Lower leg skin (tissue), 3 donors: ENCODE results near the gene CLMN.

Experiments used
- POLR2A ChIP-seq, 2 donors: fragments of 450-650 bp; IDR thresholded peaks; one replicate each; pipeline ENCODE4 v1.6.1; 2016 to 2017; ENCODE audit warnings: antibody characterized with exemption in 2 of 2, mild to moderate bottlenecking in 1 of 2, moderate library complexity in 1 of 2
- TF ChIP-seq, protein P1 (sequence below), 3 donors: fragments of 450-650 bp; IDR thresholded peaks; one replicate each; pipeline ENCODE4 v1.5.1; 2016; ENCODE audit warnings: antibody characterized with exemption in 3 of 3, mild to moderate bottlenecking in 3 of 3, moderate library complexity in 2 of 3

DNA sequence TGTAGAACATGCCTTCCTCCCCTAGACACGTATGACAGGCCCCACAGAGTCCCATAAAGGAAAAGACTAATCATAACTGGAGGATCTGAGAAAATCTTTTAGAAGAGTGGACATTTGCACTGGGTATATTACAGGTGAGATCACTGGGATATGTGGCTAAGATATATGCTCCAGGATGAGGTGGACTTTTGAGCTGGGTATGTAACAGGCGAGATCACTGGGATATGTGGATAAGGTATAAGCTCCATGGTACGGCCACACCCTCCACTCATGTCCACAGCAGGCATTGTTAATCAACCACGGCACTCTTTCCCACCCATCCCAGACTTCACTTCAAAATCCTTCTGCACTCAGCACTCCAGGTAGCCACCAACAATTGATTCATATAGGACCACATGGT, 34.1 kb downstream of the CLMN start:
- TF ChIP-seq, protein P1, sequence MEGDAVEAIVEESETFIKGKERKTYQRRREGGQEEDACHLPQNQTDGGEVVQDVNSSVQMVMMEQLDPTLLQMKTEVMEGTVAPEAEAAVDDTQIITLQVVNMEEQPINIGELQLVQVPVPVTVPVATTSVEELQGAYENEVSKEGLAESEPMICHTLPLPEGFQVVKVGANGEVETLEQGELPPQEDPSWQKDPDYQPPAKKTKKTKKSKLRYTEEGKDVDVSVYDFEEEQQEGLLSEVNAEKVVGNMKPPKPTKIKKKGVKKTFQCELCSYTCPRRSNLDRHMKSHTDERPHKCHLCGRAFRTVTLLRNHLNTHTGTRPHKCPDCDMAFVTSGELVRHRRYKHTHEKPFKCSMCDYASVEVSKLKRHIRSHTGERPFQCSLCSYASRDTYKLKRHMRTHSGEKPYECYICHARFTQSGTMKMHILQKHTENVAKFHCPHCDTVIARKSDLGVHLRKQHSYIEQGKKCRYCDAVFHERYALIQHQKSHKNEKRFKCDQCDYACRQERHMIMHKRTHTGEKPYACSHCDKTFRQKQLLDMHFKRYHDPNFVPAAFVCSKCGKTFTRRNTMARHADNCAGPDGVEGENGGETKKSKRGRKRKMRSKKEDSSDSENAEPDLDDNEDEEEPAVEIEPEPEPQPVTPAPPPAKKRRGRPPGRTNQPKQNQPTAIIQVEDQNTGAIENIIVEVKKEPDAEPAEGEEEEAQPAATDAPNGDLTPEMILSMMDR (IDR thresholded peaks at IDR 0.05): no peak
- TF ChIP-seq POLR2A (IDR thresholded peaks at IDR 0.05): no peak
